Epithelial cell of esophagus (primary cell): ENCODE results near the gene GUCY2D.

Experiments used
- DNase-seq: peaks from one replicate; pipeline ENCODE4 v3.0.0; 2010; ENCODE audit warnings: low read depth
- H3K4me3 ChIP-seq: 2 replicates; pipeline ENCODE4 v1.5.1; 2011; ENCODE audit warnings: mild to moderate bottlenecking, low read length, control low read depth
- TF ChIP-seq, protein P1 (sequence below): IDR thresholded peaks from 2 replicates; pipeline ENCODE4 v1.5.1; 2011; ENCODE audit warnings: low read depth, mild to moderate bottlenecking, low read length, control low read depth, inconsistent platforms; ENCODE audit not compliant: insufficient read depth; ENCODE audit errors: missing control alignments

GUCY2D gene

DNA sequence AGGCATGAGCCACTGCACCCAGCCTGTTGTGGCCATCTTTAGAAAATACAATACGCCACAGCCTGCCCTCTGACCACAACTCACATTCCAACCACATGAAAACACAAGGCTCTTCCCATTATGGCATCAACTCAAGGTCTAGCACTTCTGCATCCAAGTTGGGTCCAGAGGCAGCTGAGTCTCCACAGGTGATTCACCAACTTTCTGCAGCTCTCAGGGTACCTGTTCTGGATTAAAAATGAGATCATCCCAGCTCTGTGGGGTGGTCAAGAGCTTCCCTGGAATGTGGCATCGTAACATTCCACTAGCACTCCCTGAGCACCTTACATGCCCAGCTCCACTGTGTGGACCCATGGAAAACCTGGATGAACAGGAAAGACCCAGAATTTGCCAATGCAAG lies 9.9 kb upstream of the GUCY2D start:
- TF ChIP-seq, protein P1, sequence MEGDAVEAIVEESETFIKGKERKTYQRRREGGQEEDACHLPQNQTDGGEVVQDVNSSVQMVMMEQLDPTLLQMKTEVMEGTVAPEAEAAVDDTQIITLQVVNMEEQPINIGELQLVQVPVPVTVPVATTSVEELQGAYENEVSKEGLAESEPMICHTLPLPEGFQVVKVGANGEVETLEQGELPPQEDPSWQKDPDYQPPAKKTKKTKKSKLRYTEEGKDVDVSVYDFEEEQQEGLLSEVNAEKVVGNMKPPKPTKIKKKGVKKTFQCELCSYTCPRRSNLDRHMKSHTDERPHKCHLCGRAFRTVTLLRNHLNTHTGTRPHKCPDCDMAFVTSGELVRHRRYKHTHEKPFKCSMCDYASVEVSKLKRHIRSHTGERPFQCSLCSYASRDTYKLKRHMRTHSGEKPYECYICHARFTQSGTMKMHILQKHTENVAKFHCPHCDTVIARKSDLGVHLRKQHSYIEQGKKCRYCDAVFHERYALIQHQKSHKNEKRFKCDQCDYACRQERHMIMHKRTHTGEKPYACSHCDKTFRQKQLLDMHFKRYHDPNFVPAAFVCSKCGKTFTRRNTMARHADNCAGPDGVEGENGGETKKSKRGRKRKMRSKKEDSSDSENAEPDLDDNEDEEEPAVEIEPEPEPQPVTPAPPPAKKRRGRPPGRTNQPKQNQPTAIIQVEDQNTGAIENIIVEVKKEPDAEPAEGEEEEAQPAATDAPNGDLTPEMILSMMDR, result no peak
- peak; percentile 97 for DNase-seq
- H3K4me3 ChIP-seq, result no peak overlapping the region

DNA sequence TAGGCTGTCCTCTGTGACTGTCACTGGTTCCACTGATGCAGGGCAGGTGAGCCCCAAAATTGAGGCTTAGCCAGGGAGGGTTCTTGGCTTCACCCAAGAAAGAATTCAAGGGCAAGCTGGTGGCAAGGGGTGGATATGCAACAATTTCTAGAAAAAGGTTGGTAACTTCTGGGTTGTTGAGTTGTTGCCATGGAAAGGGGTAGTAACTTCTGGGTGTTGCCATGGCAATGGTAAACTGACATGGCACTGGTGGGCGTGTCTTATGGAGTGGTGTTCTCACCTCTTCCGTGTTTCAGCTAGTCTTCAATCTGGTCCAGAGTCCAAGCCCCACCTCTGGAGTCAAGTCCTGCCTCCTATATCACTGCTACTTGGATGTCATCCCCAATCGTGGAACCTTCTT lies 9.5 kb upstream of the GUCY2D start:
- no peak for DNase-seq
- TF ChIP-seq, protein P1, result no peak

DNA sequence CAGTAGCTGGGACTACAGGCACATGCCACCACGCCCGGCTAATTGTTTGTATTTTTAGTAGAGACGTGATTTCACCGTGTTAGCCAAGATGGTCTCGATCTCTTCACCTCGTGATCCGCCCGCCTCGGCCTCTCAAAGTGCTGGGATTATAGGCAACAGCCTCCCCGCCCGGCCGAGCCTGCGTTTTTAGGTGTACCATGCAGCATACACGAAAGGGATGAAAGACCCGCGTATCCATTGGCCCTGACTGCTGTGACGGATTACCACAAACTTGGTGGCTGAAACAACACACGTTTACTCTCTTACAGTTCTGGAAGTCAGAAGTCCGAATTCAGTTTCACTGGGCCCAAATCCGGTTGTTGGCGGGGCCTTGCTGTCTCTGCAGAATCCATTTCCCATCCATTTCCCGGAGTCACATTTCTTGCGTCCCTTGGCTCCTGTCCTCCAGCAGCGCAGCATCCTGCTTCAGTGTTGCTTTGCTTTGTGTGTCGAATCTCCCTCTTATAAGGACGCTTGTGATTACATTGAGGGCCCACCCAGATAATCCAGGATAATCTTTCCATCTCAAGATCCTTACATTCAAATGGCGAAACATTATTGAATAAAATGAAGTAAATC lies 8.3 kb upstream of the GUCY2D start:
- DNase-seq, result no peak
- TF ChIP-seq, protein P1, result no peak
- H3K4me3 ChIP-seq, result no peak overlapping the region

More for the DNA sequence above, 9.5 kb upstream of the GUCY2D start:
- no peak overlapping the region for H3K4me3 ChIP-seq

DNA sequence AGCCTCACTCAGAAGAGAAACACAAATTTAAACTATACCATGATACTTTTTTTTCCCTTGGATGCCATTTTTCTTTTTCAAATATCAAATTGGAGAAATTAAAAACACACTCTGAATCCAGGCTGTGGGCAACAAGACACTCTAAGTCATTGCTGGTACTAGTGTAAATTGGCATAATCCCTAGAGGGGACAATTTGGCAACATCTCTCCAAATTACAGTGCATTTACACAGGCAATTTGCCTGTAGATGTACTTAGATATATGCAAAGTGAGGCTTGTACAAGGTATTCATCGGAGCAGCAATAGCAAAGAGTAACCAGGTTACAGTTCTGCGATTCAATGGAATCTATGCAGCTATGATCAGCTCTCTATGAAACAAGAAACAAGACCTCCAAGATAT lies 6.7 kb upstream of the GUCY2D start:
- H3K4me3 ChIP-seq, result no peak overlapping the region
- DNase-seq, result no peak
- TF ChIP-seq, protein P1, result no peak

DNA sequence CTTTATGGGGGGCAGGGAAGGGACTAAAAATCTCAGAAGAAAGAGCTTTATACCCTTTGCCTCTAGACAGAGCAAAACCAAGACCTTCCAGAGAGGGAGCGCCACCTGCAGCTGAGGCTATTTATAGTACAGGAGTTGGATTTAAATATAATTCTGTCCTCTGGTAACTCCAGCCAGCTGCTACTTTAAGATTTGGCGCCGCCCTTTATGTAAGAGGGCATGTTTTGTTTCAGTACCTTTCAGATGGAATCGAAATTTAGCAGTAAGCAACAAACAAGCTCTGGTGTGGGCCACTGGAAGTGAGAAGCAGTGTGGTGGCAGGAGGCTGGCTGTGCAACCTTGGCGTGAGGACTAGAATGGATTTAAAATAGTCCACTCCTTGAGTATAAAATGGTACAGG lies 5.2 kb upstream of the GUCY2D start:
- no peak overlapping the region for H3K4me3 ChIP-seq
- TF ChIP-seq, protein P1, result peak; percentile 61
- DNase-seq, result peak; percentile 61

DNA sequence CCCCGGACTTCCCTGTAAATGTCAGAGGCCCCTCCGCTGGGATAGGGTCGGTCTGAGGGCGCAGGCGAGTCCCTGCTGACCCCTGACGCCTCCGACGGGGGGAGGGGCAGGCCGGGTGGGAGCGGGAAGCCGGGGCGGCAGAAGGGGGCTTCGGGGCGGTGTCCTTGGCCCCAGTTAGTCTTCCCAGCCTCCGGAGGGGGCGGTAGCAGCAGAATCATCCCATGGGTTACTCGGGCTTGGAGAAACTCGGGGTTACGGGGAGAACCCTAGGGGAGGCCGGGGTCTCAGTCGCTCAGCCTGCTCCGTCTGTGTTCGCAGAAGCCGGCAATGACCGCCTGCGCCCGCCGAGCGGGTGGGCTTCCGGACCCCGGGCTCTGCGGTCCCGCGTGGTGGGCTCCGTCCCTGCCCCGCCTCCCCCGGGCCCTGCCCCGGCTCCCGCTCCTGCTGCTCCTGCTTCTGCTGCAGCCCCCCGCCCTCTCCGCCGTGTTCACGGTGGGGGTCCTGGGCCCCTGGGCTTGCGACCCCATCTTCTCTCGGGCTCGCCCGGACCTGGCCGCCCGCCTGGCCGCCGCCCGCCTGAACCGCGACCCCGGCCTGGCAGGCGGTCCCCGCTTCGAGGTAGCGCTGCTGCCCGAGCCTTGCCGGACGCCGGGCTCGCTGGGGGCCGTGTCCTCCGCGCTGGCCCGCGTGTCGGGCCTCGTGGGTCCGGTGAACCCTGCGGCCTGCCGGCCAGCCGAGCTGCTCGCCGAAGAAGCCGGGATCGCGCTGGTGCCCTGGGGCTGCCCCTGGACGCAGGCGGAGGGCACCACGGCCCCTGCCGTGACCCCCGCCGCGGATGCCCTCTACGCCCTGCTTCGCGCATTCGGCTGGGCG lies 542 bp downstream of the GUCY2D start:
- no peak for DNase-seq
- no peak overlapping the region for H3K4me3 ChIP-seq
- TF ChIP-seq, protein P1, result no peak
